CD14-positive monocyte (primary cell): ENCODE results near the gene NDUFA8. TPM values are rescaled to one million over a fixed set of nuclear protein-coding genes. Genes with fewer than 3 reads are reported as not detected.

Experiments
- DNase-seq, 3 donors: peaks; one replicate each; pipeline ENCODE4 v3.0.0-alpha.2; 2011 to 2022
- H2AFZ ChIP-seq: 2 replicates; pipeline ENCODE4 v1.6.0; 2012; ENCODE audit warnings: mild to moderate bottlenecking, low read depth, low read length, inconsistent platforms; ENCODE audit not compliant: insufficient read depth, poor library complexity, severe bottlenecking
- H3K27ac ChIP-seq, 2 donors: 1 replicate in 1 of 2; 2 replicates in 1 of 2; pipeline ENCODE4 v1.5.1; 2012 to 2013; ENCODE audit warnings: low read length in 2 of 2, control low read depth in 1 of 2, inconsistent platforms in 1 of 2, low read depth in 1 of 2, mild to moderate bottlenecking in 1 of 2
- H3K27me3 ChIP-seq, 2 donors: one replicate each; pipeline versions ENCODE4 v1.6.0 to v1.6.1; 2011 to 2013; ENCODE audit warnings: low read length in 2 of 2; ENCODE audit not compliant: control insufficient read depth in 2 of 2, insufficient read depth in 2 of 2
- H3K36me3 ChIP-seq, 2 donors: replicated peaks in 1 of 2; 1 replicate in 1 of 2; 2 replicates in 1 of 2; pipeline versions ENCODE4 v1.5.1 to v1.6.1; 2012 to 2013; ENCODE audit warnings: low read length in 2 of 2, control low read depth in 1 of 2, inconsistent platforms in 1 of 2, mild to moderate bottlenecking in 1 of 2; ENCODE audit not compliant: insufficient read depth in 2 of 2, control insufficient read depth in 1 of 2
- H3K4me1 ChIP-seq, 2 donors: 1 replicate in 1 of 2; 2 replicates in 1 of 2; pipeline versions ENCODE4 v1.5.1 to v1.6.1; 2012 to 2013; ENCODE audit warnings: low read length in 2 of 2, control low read depth in 1 of 2, inconsistent platforms in 1 of 2, mild to moderate bottlenecking in 1 of 2, moderate library complexity in 1 of 2; ENCODE audit not compliant: insufficient read depth in 2 of 2, control insufficient read depth in 1 of 2
- H3K4me2 ChIP-seq: replicated peaks from 2 replicates; pipeline ENCODE3; 2012; ENCODE audit warnings: low read length, moderate library complexity, mild to moderate bottlenecking; ENCODE audit not compliant: poor library complexity, severe bottlenecking; ENCODE audit errors: extremely low read depth
- H3K4me3 ChIP-seq, 3 experiments: fragments of 200-600 bp in 1 of 3; sonication (generic) in 1 of 3; replicated peaks in 1 of 3; 1 replicate in 2 of 3; 2 replicates in 1 of 3; pipeline ENCODE4 v1.5.1; 2011 to 2013; ENCODE audit warnings: low read length in 3 of 3, mild to moderate bottlenecking in 3 of 3, control low read depth in 2 of 3, low read depth in 2 of 3, inconsistent platforms in 1 of 3, moderate library complexity in 1 of 3
- H3K79me2 ChIP-seq: 2 replicates; pipeline ENCODE4 v1.6.0; 2012; ENCODE audit warnings: mild to moderate bottlenecking, control low read depth, inconsistent platforms, low read length, moderate library complexity; ENCODE audit not compliant: insufficient read depth
- H3K9ac ChIP-seq: 2 replicates; pipeline ENCODE4 v1.6.0; 2017; ENCODE audit warnings: low read length, mild to moderate bottlenecking; ENCODE audit not compliant: insufficient read depth, poor library complexity, severe bottlenecking
- H3K9me3 ChIP-seq, 2 donors: replicated peaks in 1 of 2; 1 replicate in 1 of 2; 2 replicates in 1 of 2; pipeline versions ENCODE4 v1.5.1 to v1.6.1; 2012 to 2013; ENCODE audit warnings: low read length in 2 of 2, control low read depth in 1 of 2; ENCODE audit not compliant: control insufficient read depth in 1 of 2, insufficient read depth in 1 of 2
- H4K20me1 ChIP-seq: 2 replicates; pipeline ENCODE4 v1.6.0; 2012; ENCODE audit warnings: mild to moderate bottlenecking, low read length, control low read depth, moderate library complexity; ENCODE audit not compliant: insufficient read depth
- H3K27ac Mint-ChIP-seq, 7 donors: one replicate each; pipeline ENCODE4 v1.8.0; 2020; ENCODE audit warnings: mild to moderate bottlenecking in 7 of 7, mixed read lengths in 7 of 7, moderate library complexity in 6 of 7, inconsistent platforms in 2 of 7
- H3K27me3 Mint-ChIP-seq, 3 donors: one replicate each; pipeline ENCODE4 v1.8.0; 2021 to 2022; ENCODE audit warnings: low read depth in 3 of 3, mild to moderate bottlenecking in 3 of 3, mixed read lengths in 3 of 3, moderate library complexity in 3 of 3, inconsistent platforms in 1 of 3
- H3K36me3 Mint-ChIP-seq, 2 donors: one replicate each; pipeline ENCODE4 v1.8.0; 2020; ENCODE audit warnings: mixed read lengths in 2 of 2, inconsistent platforms in 1 of 2, mild to moderate bottlenecking in 1 of 2
- H3K4me1 Mint-ChIP-seq: one replicate; pipeline ENCODE4 v1.8.0; 2020; ENCODE audit warnings: mild to moderate bottlenecking, mixed read lengths
- H3K4me3 Mint-ChIP-seq, 2 donors: one replicate each; pipeline ENCODE4 v1.8.0; 2020; ENCODE audit warnings: mild to moderate bottlenecking in 2 of 2, mixed read lengths in 2 of 2, moderate library complexity in 1 of 2
- H3K9me3 Mint-ChIP-seq, 7 donors: one replicate each; pipeline ENCODE4 v1.8.0; 2020 to 2022; ENCODE audit warnings: mixed read lengths in 7 of 7, mild to moderate bottlenecking in 6 of 7, moderate library complexity in 6 of 7, inconsistent platforms in 2 of 7
- CTCF ChIP-seq: fragments of 200-600 bp; IDR thresholded peaks from one replicate; pipeline ENCODE4 v1.8.0; 2022; ENCODE audit warnings: antibody characterized with exemption, mild to moderate bottlenecking
- WGBS: methylation state at CpG from one replicate; pipeline ENCODE4 v1.1.5; 2013; ENCODE audit warnings: missing lambda C conversion rate; ENCODE audit not compliant: insufficient coverage; 5-methylcytosine and 5-hydroxymethylcytosine counted together
- intact Hi-C, 2 donors: fragments of 100-400 bp; cut with micrococcal nuclease; formaldehyde crosslinking; loops; one replicate each; pipeline versions ENCODE4 v1.15.0 to v1.15.1; 2023
- polyA plus RNA-seq, 3 donors: library from polyadenylated mRNA; depleted of rRNA in 1 of 3; unstranded in 2 of 3; stranded (reverse) in 1 of 3; fragments of 300-500 nt in 2 of 3; fragments of >200 nt in 1 of 3; fragmentation: Illumina TruSeq in 2 of 3; gene quantifications; 1 replicate in 2 of 3; 2 replicates in 1 of 3; pipeline ENCODE4 v1.2.3, GENCODE V29; 2012 to 2021

Gene NDUFA8
- polyA plus RNA-seq, 3 donors: 19.6 to 71.2 (median 63.5) TPM

GRCh38 chr9:122151267-122151828, 8.2 kb downstream of the NDUFA8 start:
- intact Hi-C loops: no loop called here
- no peak for TF ChIP-seq CTCF
- 90% methylated on average over 3 of the region's 4 CpGs for WGBS
- Histone ChIP-seq H3K79me2 (peaks cover 20% of the 10 kb centered on the region), H3K9me3 (no peaks in the 10 kb centered on the region), H4K20me1 (peaks cover 29% of the 10 kb centered on the region), H3K9ac (no peak overlapping the region), H3K4me1 (no peaks in the 10 kb centered on the region), H3K27me3 (no peaks in the 10 kb centered on the region), H3K36me3 (peaks cover 23 to 58% of the 10 kb centered on the region in 2 donors), H3K4me3 (no peak overlapping the region), H3K27ac (no peak overlapping the region), H2AFZ (no peak overlapping the region), H3K4me2 (no peak overlapping the region)
- Mint-ChIP-seq H3K9me3 (no peaks in the 10 kb centered on the region), H3K27ac (peak overlapping the region in 1 of 7 donors; percentile 1), H3K27me3 (no peaks in the 10 kb centered on the region), H3K4me3 (no peak overlapping the region), H3K4me1 (peaks cover 10% of the 10 kb centered on the region), H3K36me3 (peaks cover 43 to 55% of the 10 kb centered on the region in 2 donors)
- no peak for DNase-seq

- no peak for TF ChIP-seq CTCF
- WGBS: no CpG with 5 or more reads among the region's 2 CpGs
Observed at GRCh38 chr9:122145592-122145863, 14.1 kb downstream of the NDUFA8 start.

More at GRCh38 chr9:122145592-122145863, 14.1 kb downstream of the NDUFA8 start:
- H3K9me3 Mint-ChIP-seq: peaks cover 0 to 1% (median 0%) of the 10 kb centered on the region in 7 donors
- Histone ChIP-seq H4K20me1 (peaks cover 7% of the 10 kb centered on the region), H3K9ac (no peak overlapping the region), H2AFZ (no peak overlapping the region), H3K9me3 (no peaks in the 10 kb centered on the region), H3K4me2 (no peak overlapping the region), H3K79me2 (no peaks in the 10 kb centered on the region), H3K36me3 (peaks cover 59 to 87% of the 10 kb centered on the region in 2 donors), H3K27me3 (no peaks in the 10 kb centered on the region), H3K27ac (no peak overlapping the region), H3K4me1 (no peaks in the 10 kb centered on the region), H3K4me3 (no peak overlapping the region)
- H3K4me3 Mint-ChIP-seq: no peak overlapping the region
- intact Hi-C loops: no loop called here
- peak overlapping the region in 1 of 7 donors; percentile 33 for H3K27ac Mint-ChIP-seq
- H3K4me1 Mint-ChIP-seq: peaks cover 3% of the 10 kb centered on the region
- H3K27me3 Mint-ChIP-seq: no peaks in the 10 kb centered on the region
- no peak for DNase-seq
- H3K36me3 Mint-ChIP-seq: peaks cover 63 to 81% of the 10 kb centered on the region in 2 donors
